A673 (cell line): ENCODE measurements around the gene ROBO2. TPM values are rescaled to one million over a fixed set of nuclear protein-coding genes. Genes with fewer than 3 reads are reported as not detected.

Source experiments
- BruUV-seq: library from RNA; stranded (reverse); fragments of 400-500 nt; replicated peaks from 2 replicates; lab custom pipeline; 2021; lab: Mats Ljungman, UMichigan
- CTCF ChIA-PET: fragments of 300-600 bp; sonication (Branson Sonifier 250); formaldehyde crosslinking; loops from one replicate; lab custom pipeline; 2022; ENCODE audit warnings: antibody characterized with exemption; lab: Charles Lee
- POLR2A ChIA-PET: fragments of 300-600 bp; sonication (Branson Sonifier 250); formaldehyde crosslinking; loops from one replicate; lab custom pipeline; 2022; ENCODE audit warnings: antibody characterized with exemption; ENCODE audit not compliant: low non-redundant PET; lab: Charles Lee
- DNase-seq: peaks from one replicate; pipeline ENCODE4 v3.0.0-alpha.2; 2015; ENCODE audit warnings: low spot score
- H3K27ac ChIP-seq: fragments of 200-600 bp; sonication (generic); 2 replicates; pipeline ENCODE4 v1.5.1; 2016; ENCODE audit warnings: mixed run types, low read depth, mild to moderate bottlenecking, mixed read lengths, antibody characterized with exemption, low read length; ENCODE audit not compliant: poor library complexity, severe bottlenecking
- H3K27me3 ChIP-seq: fragments of 200-600 bp; sonication (generic); replicated peaks from 2 replicates; pipeline ENCODE4 v1.6.1; 2017; ENCODE audit warnings: mixed run types, low read depth, mild to moderate bottlenecking, mixed read lengths, antibody characterized with exemption, low read length; ENCODE audit not compliant: insufficient read depth, poor library complexity
- H3K36me3 ChIP-seq: fragments of 200-600 bp; sonication (generic); 2 replicates; pipeline ENCODE4 v1.6.1; 2016; ENCODE audit warnings: mixed run types, mild to moderate bottlenecking, mixed read lengths, antibody characterized with exemption, low read length; ENCODE audit not compliant: insufficient read depth, poor library complexity, severe bottlenecking
- H3K4me1 ChIP-seq: fragments of 200-600 bp; sonication (generic); 2 replicates; pipeline ENCODE4 v1.6.1; 2017; ENCODE audit warnings: mixed run types, mild to moderate bottlenecking, mixed read lengths, antibody characterized with exemption, low read length; ENCODE audit not compliant: insufficient read depth, poor library complexity, severe bottlenecking
- H3K4me3 ChIP-seq: fragments of 200-600 bp; sonication (generic); 2 replicates; pipeline ENCODE4 v1.5.1; 2016; ENCODE audit warnings: low read depth, mixed run types, mild to moderate bottlenecking, mixed read lengths, low read length; ENCODE audit not compliant: poor library complexity, severe bottlenecking
- H3K9me3 ChIP-seq: fragments of 200-600 bp; sonication (generic); 2 replicates; pipeline ENCODE4 v1.6.1; 2016; ENCODE audit warnings: mixed run types, low read depth, mild to moderate bottlenecking, mixed read lengths, antibody characterized with exemption, low read length; ENCODE audit not compliant: poor library complexity, severe bottlenecking
- EZH2 ChIP-seq: fragments of 200-600 bp; sonication (generic); IDR thresholded peaks from 2 replicates; pipeline ENCODE4 v1.6.1; 2017; ENCODE audit warnings: borderline replicate concordance, low read depth, mild to moderate bottlenecking, mixed read lengths, antibody characterized with exemption, low read length; ENCODE audit not compliant: poor library complexity, severe bottlenecking
- intact Hi-C: fragments of 100-400 bp; cut with micrococcal nuclease; formaldehyde crosslinking; loops from one replicate; pipeline ENCODE4 v1.10.0; 2022; ENCODE audit not compliant: unreplicated experiment
- total RNA-seq: library from RNA; stranded (reverse); gene quantifications from 2 replicates; pipeline ENCODE4 v1.2.3, GENCODE V29; 2021
- TF ChIP-seq, protein P1 (sequence below): fragments of 300-800, 200-600 bp; sonication (generic); conservative IDR thresholded peaks from 2 replicates; pipeline ENCODE4 v1.5.1; 2017; ENCODE audit warnings: low read depth, mild to moderate bottlenecking, antibody characterized with exemption, low read length, moderate library complexity, mixed read lengths

Gene ROBO2
- total RNA-seq, 1 experiment from 2014 or later, result 17.5 TPM

DNA sequence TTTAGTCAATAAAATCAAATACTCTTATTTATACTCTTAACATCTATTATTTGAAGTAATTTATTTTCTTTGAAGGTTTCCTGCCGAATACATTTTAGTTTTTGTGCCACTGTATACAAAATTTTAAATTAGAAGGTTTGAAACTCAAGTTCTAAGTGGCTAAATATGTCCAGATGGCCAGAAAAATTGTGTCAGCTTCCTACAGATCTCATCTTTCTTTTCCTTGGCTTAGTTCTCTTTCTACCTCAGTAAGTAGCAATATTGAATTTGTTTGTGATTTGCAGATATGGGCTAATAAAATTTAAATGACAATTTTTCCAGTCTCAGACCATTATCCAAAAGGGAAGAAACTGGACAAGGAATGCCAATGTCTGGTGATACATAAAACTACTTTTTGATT lies 452.1 kb downstream of the ROBO2 start:
- TF ChIP-seq EZH2, result no peak
- TF ChIP-seq, protein P1, sequence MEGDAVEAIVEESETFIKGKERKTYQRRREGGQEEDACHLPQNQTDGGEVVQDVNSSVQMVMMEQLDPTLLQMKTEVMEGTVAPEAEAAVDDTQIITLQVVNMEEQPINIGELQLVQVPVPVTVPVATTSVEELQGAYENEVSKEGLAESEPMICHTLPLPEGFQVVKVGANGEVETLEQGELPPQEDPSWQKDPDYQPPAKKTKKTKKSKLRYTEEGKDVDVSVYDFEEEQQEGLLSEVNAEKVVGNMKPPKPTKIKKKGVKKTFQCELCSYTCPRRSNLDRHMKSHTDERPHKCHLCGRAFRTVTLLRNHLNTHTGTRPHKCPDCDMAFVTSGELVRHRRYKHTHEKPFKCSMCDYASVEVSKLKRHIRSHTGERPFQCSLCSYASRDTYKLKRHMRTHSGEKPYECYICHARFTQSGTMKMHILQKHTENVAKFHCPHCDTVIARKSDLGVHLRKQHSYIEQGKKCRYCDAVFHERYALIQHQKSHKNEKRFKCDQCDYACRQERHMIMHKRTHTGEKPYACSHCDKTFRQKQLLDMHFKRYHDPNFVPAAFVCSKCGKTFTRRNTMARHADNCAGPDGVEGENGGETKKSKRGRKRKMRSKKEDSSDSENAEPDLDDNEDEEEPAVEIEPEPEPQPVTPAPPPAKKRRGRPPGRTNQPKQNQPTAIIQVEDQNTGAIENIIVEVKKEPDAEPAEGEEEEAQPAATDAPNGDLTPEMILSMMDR, result no peak
- Histone ChIP-seq H3K4me1 (no peaks in the 10 kb centered on the region), H3K27me3 (no peaks in the 10 kb centered on the region), H3K36me3 (no peaks in the 10 kb centered on the region), H3K4me3 (no peak overlapping the region), H3K9me3 (no peaks in the 10 kb centered on the region), H3K27ac (no peak overlapping the region)
- intact Hi-C loops, result no loop called here
- no TSS peak for BruUV-seq
- ChIA-PET POLR2A (no interaction called here), CTCF (no interaction called here)
- no peak for DNase-seq

DNA sequence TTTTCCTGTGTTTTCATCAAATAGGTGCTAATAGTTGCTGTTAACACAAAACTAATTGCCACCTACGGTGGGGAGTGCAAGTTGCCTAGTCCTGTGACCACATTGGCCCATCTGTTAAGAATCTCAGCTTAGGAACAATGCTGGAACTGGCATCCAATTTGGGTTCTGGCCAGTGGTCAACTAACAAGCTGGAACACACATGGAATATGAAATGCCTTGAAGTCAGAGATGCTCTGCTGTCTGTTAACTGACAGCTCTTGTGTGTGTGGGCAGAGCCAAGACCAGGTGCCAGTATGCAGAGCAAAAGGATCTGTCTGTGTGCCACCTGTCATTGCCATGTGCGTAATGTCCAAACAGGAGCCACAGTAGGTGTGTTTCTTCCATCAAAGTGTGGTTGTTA lies 460.8 kb downstream of the ROBO2 start:
- Histone ChIP-seq H3K27ac (no peak overlapping the region), H3K4me1 (no peaks in the 10 kb centered on the region), H3K9me3 (no peaks in the 10 kb centered on the region), H3K27me3 (no peaks in the 10 kb centered on the region), H3K36me3 (no peaks in the 10 kb centered on the region), H3K4me3 (no peak overlapping the region)
- ChIA-PET POLR2A (no interaction called here), CTCF (no interaction called here)
- intact Hi-C loops, result loop anchor here (10.0 kb wide), 1 partner anchor 156 kb away; no protein-coding TSS in a partner anchor
- no TSS peak for BruUV-seq
- TF ChIP-seq, protein P1, result no peak
- no peak for TF ChIP-seq EZH2
- DNase-seq, result no peak

DNA sequence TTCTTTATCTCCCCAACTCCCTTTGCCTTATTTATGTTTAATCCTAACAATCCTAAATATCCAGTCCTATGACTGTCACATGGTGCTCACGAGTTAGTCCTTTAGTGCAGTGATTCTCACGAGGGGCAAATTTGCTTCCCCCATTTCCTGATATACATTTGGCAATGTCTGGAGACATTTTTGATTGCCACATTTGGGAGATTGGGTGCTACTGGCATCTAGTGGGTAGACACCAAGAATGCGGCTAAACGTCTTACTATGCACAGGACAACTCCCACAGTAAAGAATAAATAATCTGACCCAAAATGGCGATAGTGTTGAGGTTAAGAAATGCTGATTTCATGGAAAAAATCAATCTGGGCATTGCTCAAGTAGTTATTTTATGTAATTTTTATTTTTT lies 466.5 kb downstream of the ROBO2 start:
- ChIA-PET CTCF (no interaction called here), POLR2A (no interaction called here)
- H3K36me3 ChIP-seq, result no peaks in the 10 kb centered on the region
- H3K9me3 ChIP-seq, result no peaks in the 10 kb centered on the region
- H3K27ac ChIP-seq, result no peak overlapping the region
- intact Hi-C loops, result loop anchor here (10.0 kb wide), 1 partner anchor 162 kb away; no protein-coding TSS in a partner anchor
- no peaks in the 10 kb centered on the region for H3K27me3 ChIP-seq
- TF ChIP-seq, protein P1, result peak; percentile 38
- no peak for TF ChIP-seq EZH2
- BruUV-seq, result no TSS peak
- H3K4me3 ChIP-seq, result no peak overlapping the region
- no peaks in the 10 kb centered on the region for H3K4me1 ChIP-seq
- peak; percentile 51 for DNase-seq
